ENCODE results near the gene KSR1. TPM values are rescaled to one million over a fixed set of nuclear protein-coding genes. Genes with fewer than 3 reads are reported as not detected.

Gene KSR1
- total and polyA plus RNA-seq, 9 of the 15 experiments (the other 6 are each of a cell fraction or from before 2014, with no cell fraction given) = 1.4 to 51.7 (median 18.4) TPM

DNA sequence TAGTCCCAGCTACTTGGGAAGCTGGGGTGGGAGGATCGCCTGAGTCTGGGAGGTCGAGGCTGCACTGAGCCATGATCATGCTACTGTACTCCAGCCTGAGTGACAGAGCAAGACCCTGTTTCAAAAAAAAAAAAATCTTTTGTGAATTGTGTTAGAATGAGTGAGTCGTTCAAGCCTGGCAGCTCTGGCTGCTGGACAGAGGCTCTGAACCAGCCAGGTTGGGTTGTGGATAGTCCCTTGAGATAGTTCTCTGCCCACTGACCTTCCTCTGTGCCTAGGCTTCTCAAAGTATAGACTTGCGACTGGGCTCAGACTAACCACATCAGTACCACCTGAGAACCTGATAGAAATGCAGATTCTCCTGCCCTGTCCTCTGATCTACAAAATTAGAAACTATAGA is 2.2 kb upstream of the KSR1 start (continued):
- TF ChIP-seq, protein P1, sequence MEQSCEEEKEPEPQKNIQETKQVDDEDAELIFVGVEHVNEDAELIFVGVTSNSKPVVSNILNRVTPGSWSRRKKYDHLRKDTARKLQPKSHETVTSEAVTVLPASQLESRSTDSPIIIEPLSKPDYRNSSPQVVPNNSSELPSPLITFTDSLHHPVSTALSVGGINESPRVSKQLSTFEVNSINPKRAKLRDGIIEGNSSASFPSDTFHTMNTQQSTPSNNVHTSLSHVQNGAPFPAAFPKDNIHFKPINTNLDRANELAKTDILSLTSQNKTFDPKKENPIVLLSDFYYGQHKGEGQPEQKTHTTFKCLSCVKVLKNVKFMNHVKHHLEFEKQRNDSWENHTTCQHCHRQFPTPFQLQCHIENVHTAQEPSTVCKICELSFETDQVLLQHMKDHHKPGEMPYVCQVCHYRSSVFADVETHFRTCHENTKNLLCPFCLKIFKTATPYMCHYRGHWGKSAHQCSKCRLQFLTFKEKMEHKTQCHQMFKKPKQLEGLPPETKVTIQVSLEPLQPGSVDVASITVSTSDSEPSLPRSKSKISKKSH (CRISPR knock-in tag; IDR thresholded peaks at IDR 0.05) = no peak
- TF ChIP-seq MXI1 (IDR thresholded peaks at IDR 0.05; ENCODE audit: low read depth, low read length) (no peak), RCOR1 (IDR thresholded peaks at IDR 0.05; ENCODE audit: borderline replicate concordance in 1 of 2, low read depth in 2 of 2, low read length in 2 of 2) (no peak), HMG20A (CRISPR knock-in tag; conservative IDR thresholded peaks at IDR 0.05) (no peak)
- TF ChIP-seq, protein P2, sequence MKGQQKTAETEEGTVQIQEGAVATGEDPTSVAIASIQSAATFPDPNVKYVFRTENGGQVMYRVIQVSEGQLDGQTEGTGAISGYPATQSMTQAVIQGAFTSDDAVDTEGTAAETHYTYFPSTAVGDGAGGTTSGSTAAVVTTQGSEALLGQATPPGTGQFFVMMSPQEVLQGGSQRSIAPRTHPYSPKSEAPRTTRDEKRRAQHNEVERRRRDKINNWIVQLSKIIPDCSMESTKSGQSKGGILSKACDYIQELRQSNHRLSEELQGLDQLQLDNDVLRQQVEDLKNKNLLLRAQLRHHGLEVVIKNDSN (CRISPR knock-in tag; IDR thresholded peaks at IDR 0.05) = no peak

DNA sequence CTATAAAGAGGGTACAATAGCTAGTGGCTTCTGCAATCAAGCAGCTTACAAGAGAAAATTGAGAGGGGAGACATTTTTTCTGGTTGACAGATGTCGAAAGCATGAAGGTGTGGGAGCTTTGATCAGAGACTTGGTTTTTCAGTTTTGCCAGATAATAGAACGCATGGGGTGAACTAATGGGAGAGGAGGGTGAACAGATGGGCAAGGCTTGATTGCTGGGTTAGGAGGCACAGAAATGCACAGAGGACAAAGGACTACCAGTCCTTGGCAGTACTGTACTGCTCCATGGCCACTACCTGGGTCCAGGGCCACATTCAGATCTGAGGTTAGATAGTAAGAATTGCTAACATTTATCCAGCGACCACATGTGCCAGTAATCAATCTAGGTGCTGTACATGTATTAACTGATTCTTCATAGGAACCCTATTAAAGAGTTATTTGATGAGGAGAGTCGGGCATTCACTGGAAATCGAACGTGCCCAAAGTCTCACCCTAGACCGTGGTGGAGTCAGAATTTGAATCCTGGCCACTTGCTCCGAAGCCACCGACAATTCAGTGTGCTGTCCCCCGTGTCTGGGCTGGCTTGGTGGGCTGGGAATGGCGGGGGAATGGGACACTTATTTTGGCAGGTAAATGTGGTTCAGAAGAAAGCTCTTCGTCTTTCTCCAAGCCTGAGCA is 873 bp upstream of the KSR1 start:
- peak; percentile 35 for FAIRE-seq
- no peaks in the 10 kb centered on the region for H3K9me3 ChIP-seq (replicated peaks; ENCODE audit: control insufficient read depth, insufficient read depth, low read depth, low read length)
- 40% methylated on average over 12 of the region's 12 CpGs for WGBS (ENCODE audit: insufficient coverage, low coverage, missing lambda C conversion rate)
- peaks cover 11% of the 10 kb centered on the region; the same call in 1 of the 3 replicates for H3K36me3 ChIP-seq (ENCODE audit: control insufficient read depth, insufficient read depth, low read length)
- TSS peak; percentile 39 for BruUV-seq (replicated peaks)
- ChIA-PET CTCF (ENCODE audit: low intra/inter-chr PET ratio) (interaction anchor here (0.8 to 1.1 kb wide), 2 partner anchors 75 to 147 kb away, joined by 3 read pairs; no protein-coding TSS in a partner anchor), POLR2A (interaction anchor here (0.6 to 2.1 kb wide), 10 partner anchors 8 to 122 kb away, joined by 3 to 19 read pairs (median 3); no protein-coding TSS in a partner anchor)
- H3K4me1 ChIP-seq (replicated peaks in 1 of 2; ENCODE audit: control insufficient read depth in 2 of 2, insufficient read depth in 2 of 2, low read length in 2 of 2) = peaks cover 33 to 34% of the 10 kb centered on the region in 2 experiments; a peak in 4 of 5 replicates
- H3K27ac ChIP-seq (ENCODE audit: extremely low read depth, low read depth, low read length) = peak overlapping the region; percentile 58; the same call in 2 of the 3 replicates
- no peaks in the 10 kb centered on the region for H3K9me1 ChIP-seq (ENCODE audit: control insufficient read depth, insufficient read depth, low read length)
- in situ Hi-C loops (cut with MboI) (no loop called here), intact Hi-C loops (cut with micrococcal nuclease) (loop anchor here (5.0 to 10.0 kb wide), 3 partner anchors 88 to 211 kb away; no protein-coding TSS in a partner anchor)
- H3K27me3 ChIP-seq (ENCODE audit: control insufficient read depth in 2 of 2, insufficient read depth in 2 of 2, low read length in 2 of 2) = no peaks in the 10 kb centered on the region
- peak overlapping the region; percentile 88 for H3K4me3 ChIP-seq
- no peak for DNase-seq (ENCODE audit: extremely low read depth in 1 of 4, low spot score in 3 of 4)
- H2AFZ ChIP-seq (ENCODE audit: low read depth, low read length) = peak overlapping the region; percentile 92
- peak overlapping the region; percentile 71 to 95 for H3K9ac ChIP-seq (ENCODE audit: insufficient read depth in 1 of 2, low read depth in 2 of 2, low read length in 2 of 2)
- no peak for ATAC-seq
- peak overlapping the region; percentile 86 for H3K4me2 ChIP-seq (ENCODE audit: insufficient read depth, low read length)
- H3K79me2 ChIP-seq (ENCODE audit: control insufficient read depth, insufficient read depth, low read length) = peaks cover 39% of the 10 kb centered on the region
- no peaks in the 10 kb centered on the region; the same call in 1 of the 2 replicates for H4K20me1 ChIP-seq (replicated peaks; ENCODE audit: control insufficient read depth, insufficient read depth, low read length)
- TF ChIP-seq, protein P3, sequence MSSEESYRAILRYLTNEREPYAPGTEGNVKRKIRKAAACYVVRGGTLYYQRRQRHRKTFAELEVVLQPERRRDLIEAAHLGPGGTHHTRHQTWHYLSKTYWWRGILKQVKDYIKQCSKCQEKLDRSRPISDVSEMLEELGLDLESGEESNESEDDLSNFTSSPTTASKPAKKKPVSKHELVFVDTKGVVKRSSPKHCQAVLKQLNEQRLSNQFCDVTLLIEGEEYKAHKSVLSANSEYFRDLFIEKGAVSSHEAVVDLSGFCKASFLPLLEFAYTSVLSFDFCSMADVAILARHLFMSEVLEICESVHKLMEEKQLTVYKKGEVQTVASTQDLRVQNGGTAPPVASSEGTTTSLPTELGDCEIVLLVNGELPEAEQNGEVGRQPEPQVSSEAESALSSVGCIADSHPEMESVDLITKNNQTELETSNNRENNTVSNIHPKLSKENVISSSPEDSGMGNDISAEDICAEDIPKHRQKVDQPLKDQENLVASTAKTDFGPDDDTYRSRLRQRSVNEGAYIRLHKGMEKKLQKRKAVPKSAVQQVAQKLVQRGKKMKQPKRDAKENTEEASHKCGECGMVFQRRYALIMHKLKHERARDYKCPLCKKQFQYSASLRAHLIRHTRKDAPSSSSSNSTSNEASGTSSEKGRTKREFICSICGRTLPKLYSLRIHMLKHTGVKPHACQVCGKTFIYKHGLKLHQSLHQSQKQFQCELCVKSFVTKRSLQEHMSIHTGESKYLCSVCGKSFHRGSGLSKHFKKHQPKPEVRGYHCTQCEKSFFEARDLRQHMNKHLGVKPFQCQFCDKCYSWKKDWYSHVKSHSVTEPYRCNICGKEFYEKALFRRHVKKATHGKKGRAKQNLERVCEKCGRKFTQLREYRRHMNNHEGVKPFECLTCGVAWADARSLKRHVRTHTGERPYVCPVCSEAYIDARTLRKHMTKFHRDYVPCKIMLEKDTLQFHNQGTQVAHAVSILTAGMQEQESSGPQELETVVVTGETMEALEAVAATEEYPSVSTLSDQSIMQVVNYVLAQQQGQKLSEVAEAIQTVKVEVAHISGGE (CRISPR knock-in tag; IDR thresholded peaks at IDR 0.05) = 0 out of 6 replicates have a peak, but pooled peaks of 1 of the 3 experiments have one; percentile 2
- no peak for TF ChIP-seq PRMT5 (CRISPR knock-in tag; IDR thresholded peaks at IDR 0.05)
- no peak for TF ChIP-seq ZNF316 (IDR thresholded peaks at IDR 0.05)
- TF ChIP-seq ZNF311 (CRISPR knock-in tag; IDR thresholded peaks at IDR 0.05) = no peak
- TF ChIP-seq NBN (IDR thresholded peaks at IDR 0.05; ENCODE audit: low read depth) = 0 out of 2 replicates have a peak, but pooled peaks have one; percentile 46
- TF ChIP-seq HDAC2 (IDR thresholded peaks at IDR 0.05) = 0 out of 2 replicates have a peak, but pooled peaks have one; percentile 35
- no peak for TF ChIP-seq PTBP1 (IDR thresholded peaks at IDR 0.05; ENCODE audit: low read depth, low read length)
- peak; percentile 15 for TF ChIP-seq CHD4 (IDR thresholded peaks at IDR 0.05; ENCODE audit: insufficient read depth, insufficient replicate concordance, low read depth, low read length, poor library complexity, severe bottlenecking)
- TF ChIP-seq SMAD1 (IDR thresholded peaks at IDR 0.05; ENCODE audit: low read depth, low read length, partially characterized antibody) = no peak
